Measurements from ENCODE around the gene FADS2. TPM values are rescaled to one million over a fixed set of nuclear protein-coding genes. Genes with fewer than 3 reads are reported as not detected.

FADS2 gene
- total and polyA plus RNA-seq, 2 experiments from 2014 or later = 5.2 to 5.5 TPM

DNA sequence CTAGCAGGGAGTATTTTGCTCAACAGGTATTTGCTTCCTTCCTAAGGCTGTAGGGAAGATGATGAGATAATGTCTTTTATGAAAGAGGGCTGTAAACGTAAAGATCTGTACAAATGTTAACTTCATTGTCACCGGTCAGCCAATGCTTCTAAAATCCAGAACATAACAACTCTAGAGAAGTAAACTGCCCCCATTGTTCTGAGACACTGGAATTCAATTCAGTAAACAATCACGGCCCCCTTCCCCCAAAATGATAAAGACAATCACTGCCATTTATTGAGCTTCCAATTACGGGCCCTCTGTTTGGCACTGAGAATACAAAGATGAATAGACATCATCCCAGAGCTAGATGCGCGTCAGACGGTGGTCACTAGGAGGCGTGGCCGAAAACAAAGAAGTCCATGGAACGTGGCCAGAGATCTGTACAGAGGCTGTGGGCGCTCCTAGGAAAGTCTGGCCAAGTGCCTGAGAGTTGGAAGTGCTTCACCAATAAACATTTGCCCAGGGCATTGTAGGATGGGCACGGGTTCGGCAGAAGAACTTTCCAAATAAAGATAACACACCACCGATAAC is 36.3 kb upstream of the FADS2 start:
- 1 to 2% methylated on average over 14 of the region's 14 CpGs for WGBS, 2 experiments (ENCODE audit: low coverage in 1 of 2, low lambda C conversion rate in 2 of 2, missing lambda C conversion rate in 2 of 2)
- Histone ChIP-seq H3K4me2 (ENCODE audit: unreplicated experiment) (peak overlapping the region; percentile 86), H3K4me1 (ENCODE audit: insufficient read depth) (peaks cover 19% of the 10 kb centered on the region; the same call in 1 of the 2 replicates), H4K20me1 (ENCODE audit: insufficient read depth) (no peaks in the 10 kb centered on the region), H3K4me3 (peak overlapping the region; percentile 95), H3K9me3 (ENCODE audit: low read depth) (no peaks in the 10 kb centered on the region), H3K79me2 (ENCODE audit: insufficient read depth) (peaks cover 67% of the 10 kb centered on the region), H3K27ac (peak overlapping the region; percentile 98), H3K9ac (peak overlapping the region; percentile 99), H2AFZ (peak overlapping the region; percentile 88), H3K9me2 (ENCODE audit: insufficient read depth) (no peaks in the 10 kb centered on the region), H3K36me3 (ENCODE audit: low read depth) (0 out of 2 replicates have a peak, but pooled peaks cover 12% of the 10 kb centered on the region), H3K27me3 (replicated peaks; ENCODE audit: insufficient read depth) (no peaks in the 10 kb centered on the region), H3F3A (ENCODE audit: insufficient read depth) (no peaks in the 10 kb centered on the region)
- DNase-seq = peak; percentile 98
- in situ Hi-C loops (cut with MboI) = no loop called here
- TF ChIP-seq EZH2 (IDR thresholded peaks at IDR 0.05; ENCODE audit: insufficient read depth, poor library complexity, severe bottlenecking) = no peak
- no peak for TF ChIP-seq EZH2phosphoT487 (IDR thresholded peaks at IDR 0.05; ENCODE audit: insufficient read depth, low read depth)

DNA sequence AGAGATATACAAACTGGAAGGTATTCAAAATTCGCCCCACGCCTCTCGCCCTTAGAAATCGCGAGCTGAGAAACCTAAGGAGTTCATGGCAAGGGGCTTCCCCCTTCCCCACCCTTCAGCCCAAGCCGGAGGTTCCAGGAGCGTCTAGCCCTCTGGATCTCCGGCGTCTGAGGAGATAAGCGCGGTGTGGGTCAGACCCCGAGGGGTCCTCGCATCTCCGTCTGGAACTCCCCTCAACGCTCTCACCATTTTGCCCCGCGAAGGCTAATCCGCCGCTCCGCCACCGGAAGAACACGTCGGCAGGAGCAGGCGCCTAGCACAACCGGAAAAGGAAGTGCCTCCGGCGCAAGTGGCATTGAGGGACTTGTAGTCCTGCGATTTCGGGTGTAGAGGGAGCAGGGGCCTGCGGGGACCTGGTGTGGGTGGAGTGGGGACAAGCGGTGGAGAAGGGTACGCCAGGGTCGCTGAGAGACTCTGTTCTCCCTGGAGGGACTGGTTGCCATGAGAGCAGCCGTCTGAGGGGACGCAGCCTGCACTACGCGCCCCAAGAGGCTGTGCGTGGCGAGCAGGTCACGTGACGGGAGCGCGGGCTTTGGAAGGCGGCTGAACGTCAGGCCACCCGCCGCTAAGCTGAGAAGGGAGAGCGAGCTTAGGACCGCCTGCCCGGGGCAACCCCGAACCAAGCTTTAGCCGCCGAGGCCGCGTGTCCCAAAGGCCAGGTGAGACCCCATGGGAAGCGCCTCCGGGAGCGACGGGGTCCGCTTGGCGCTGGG is 35.6 kb upstream of the FADS2 start, which contains the start of the genes FEN1 and TMEM258:
FEN1 (plus strand) TSS at position 602 of the 773 bp plus-strand sequence. CDS start 2,451 bp downstream, outside the sequence.
TMEM258 (minus strand) TSS at position 290 of the 773 bp plus-strand sequence; CDS start at position 249, 41 bp downstream.
- H3K4me1 ChIP-seq (ENCODE audit: insufficient read depth) = peaks cover 19% of the 10 kb centered on the region; the same call in 1 of the 2 replicates
- H4K20me1 ChIP-seq (ENCODE audit: insufficient read depth) = no peaks in the 10 kb centered on the region
- peak within 1 kb of the TSS; percentile 88 for H2AFZ ChIP-seq
- H3K9me2 ChIP-seq (ENCODE audit: insufficient read depth) = no peaks in the 10 kb centered on the region
- H3K4me3 ChIP-seq = peak within 1 kb of the TSS; percentile 95
- peak within 1 kb of the TSS; percentile 98 for H3K27ac ChIP-seq
- in situ Hi-C loops (cut with MboI) = no loop called here
- 0 out of 2 replicates have a peak, but pooled peaks cover 12% of the 10 kb centered on the region for H3K36me3 ChIP-seq (ENCODE audit: low read depth)
- no peak for TF ChIP-seq EZH2phosphoT487 (IDR thresholded peaks at IDR 0.05; ENCODE audit: insufficient read depth, low read depth)
- no peak for TF ChIP-seq EZH2 (IDR thresholded peaks at IDR 0.05; ENCODE audit: insufficient read depth, poor library complexity, severe bottlenecking)
- peak within 1 kb of the TSS; percentile 86 for H3K4me2 ChIP-seq (ENCODE audit: unreplicated experiment)
- H3K9ac ChIP-seq = peak within 1 kb of the TSS; percentile 99
- no peaks in the 10 kb centered on the region for H3K27me3 ChIP-seq (replicated peaks; ENCODE audit: insufficient read depth)
- peak; percentile 97 for DNase-seq
- peaks cover 74% of the 10 kb centered on the region for H3K79me2 ChIP-seq (ENCODE audit: insufficient read depth)
- 1% methylated on average over 58 of the region's 61 CpGs for WGBS, 2 experiments (ENCODE audit: low coverage in 1 of 2, low lambda C conversion rate in 2 of 2, missing lambda C conversion rate in 2 of 2)
- no peaks in the 10 kb centered on the region for H3F3A ChIP-seq (ENCODE audit: insufficient read depth)
- no peaks in the 10 kb centered on the region for H3K9me3 ChIP-seq (ENCODE audit: low read depth)

DNA sequence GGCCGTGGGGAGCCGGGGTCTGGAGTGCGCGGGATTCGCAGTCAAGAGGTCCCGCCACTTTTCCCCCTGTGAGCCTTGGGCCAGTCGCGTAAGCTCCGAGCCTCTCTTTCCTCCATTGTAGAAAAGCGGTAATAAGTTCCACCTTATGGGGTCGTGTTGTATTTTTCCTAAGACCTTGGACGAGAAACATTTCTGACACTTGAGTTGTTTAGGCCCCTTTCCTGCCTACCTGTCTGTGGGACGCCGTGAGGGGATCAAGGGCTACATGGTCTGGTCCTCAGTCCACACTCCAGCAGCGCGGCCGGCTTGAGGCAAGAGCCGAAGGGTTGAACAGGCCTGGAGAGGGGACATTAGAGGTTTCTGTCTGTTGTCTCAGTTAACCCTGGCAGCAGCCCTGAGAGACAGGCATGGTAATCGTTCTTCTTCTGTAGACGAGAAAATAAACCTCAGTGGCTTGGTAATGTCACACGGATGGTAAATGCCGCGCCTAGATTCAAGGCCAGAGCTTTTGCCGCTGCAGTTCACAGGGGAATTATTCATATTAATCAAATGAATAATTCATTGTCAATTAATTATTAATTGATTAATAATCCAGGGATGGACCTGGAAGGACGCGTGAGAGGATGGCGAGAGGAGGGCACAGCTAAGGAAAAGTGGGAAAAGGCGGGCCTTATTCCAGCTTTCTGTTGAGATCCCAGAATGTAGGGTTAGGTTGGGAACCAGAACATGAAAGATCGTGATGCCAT is 34.8 kb upstream of the FADS2 start:
- 2% methylated on average over 27 to 29 of the region's 29 CpGs for WGBS, 2 experiments (ENCODE audit: low coverage in 1 of 2, low lambda C conversion rate in 2 of 2, missing lambda C conversion rate in 2 of 2)
- peak; percentile 32 for DNase-seq
- in situ Hi-C loops (cut with MboI) = no loop called here

DNA sequence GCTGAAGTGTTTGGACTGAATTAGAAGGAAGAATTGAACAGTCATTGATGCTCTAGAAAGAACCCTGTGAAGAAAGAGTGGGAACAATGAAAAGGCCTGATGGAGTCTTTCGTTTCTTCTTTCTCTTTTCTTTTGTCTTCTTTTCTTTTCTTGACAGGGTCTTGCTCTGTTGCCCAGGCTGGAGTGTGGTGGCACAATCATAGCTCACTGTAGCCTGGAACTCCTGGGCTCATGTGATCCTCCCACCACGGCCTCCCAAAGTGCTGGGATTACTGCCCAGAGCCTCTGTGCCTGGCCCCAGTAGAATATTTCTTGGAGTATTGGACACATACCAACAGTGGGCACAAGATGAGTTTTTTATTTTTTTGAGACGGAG is 34.3 kb upstream of the FADS2 start:
- H3K9me3 ChIP-seq (ENCODE audit: low read depth) = no peaks in the 10 kb centered on the region
- H3K36me3 ChIP-seq (ENCODE audit: low read depth) = 0 out of 2 replicates have a peak, but pooled peaks cover 7% of the 10 kb centered on the region
- H4K20me1 ChIP-seq (ENCODE audit: insufficient read depth) = no peaks in the 10 kb centered on the region
- peak overlapping the region; percentile 88 for H2AFZ ChIP-seq
- H3K4me2 ChIP-seq (ENCODE audit: unreplicated experiment) = peak overlapping the region; percentile 86
- no peaks in the 10 kb centered on the region for H3K27me3 ChIP-seq (replicated peaks; ENCODE audit: insufficient read depth)
- no peaks in the 10 kb centered on the region for H3K9me2 ChIP-seq (ENCODE audit: insufficient read depth)
- no peaks in the 10 kb centered on the region for H3F3A ChIP-seq (ENCODE audit: insufficient read depth)
- peak overlapping the region; percentile 95 for H3K4me3 ChIP-seq
- TF ChIP-seq EZH2 (IDR thresholded peaks at IDR 0.05; ENCODE audit: insufficient read depth, poor library complexity, severe bottlenecking) (no peak), EZH2phosphoT487 (IDR thresholded peaks at IDR 0.05; ENCODE audit: insufficient read depth, low read depth) (no peak)
- H3K79me2 ChIP-seq (ENCODE audit: insufficient read depth) = peaks cover 87% of the 10 kb centered on the region
- DNase-seq = peak; percentile 19
- in situ Hi-C loops (cut with MboI) = no loop called here
- H3K4me1 ChIP-seq (ENCODE audit: insufficient read depth) = peaks cover 19% of the 10 kb centered on the region; the same call in 1 of the 2 replicates
- H3K9ac ChIP-seq = peak overlapping the region; percentile 99
- 11 to 12% methylated on average over 3 of the region's 3 CpGs for WGBS, 2 experiments (ENCODE audit: low coverage in 1 of 2, low lambda C conversion rate in 2 of 2, missing lambda C conversion rate in 2 of 2)
- H3K27ac ChIP-seq = peak overlapping the region; percentile 98; the same call in 1 of the 2 replicates

More for the DNA sequence above, 34.8 kb upstream of the FADS2 start:
- Histone ChIP-seq H3K27ac (peak overlapping the region; percentile 98), H3F3A (ENCODE audit: insufficient read depth) (no peaks in the 10 kb centered on the region), H3K27me3 (replicated peaks; ENCODE audit: insufficient read depth) (no peaks in the 10 kb centered on the region), H2AFZ (peak overlapping the region; percentile 88), H3K4me2 (ENCODE audit: unreplicated experiment) (peak overlapping the region; percentile 86), H4K20me1 (ENCODE audit: insufficient read depth) (no peaks in the 10 kb centered on the region), H3K9ac (peak overlapping the region; percentile 99), H3K4me1 (ENCODE audit: insufficient read depth) (peaks cover 19% of the 10 kb centered on the region; the same call in 1 of the 2 replicates), H3K9me3 (ENCODE audit: low read depth) (no peaks in the 10 kb centered on the region), H3K36me3 (ENCODE audit: low read depth) (0 out of 2 replicates have a peak, but pooled peaks cover 12% of the 10 kb centered on the region), H3K4me3 (peak overlapping the region; percentile 95), H3K9me2 (ENCODE audit: insufficient read depth) (no peaks in the 10 kb centered on the region), H3K79me2 (ENCODE audit: insufficient read depth) (peaks cover 81% of the 10 kb centered on the region)
- no peak for TF ChIP-seq EZH2 (IDR thresholded peaks at IDR 0.05; ENCODE audit: insufficient read depth, poor library complexity, severe bottlenecking)
- no peak for TF ChIP-seq EZH2phosphoT487 (IDR thresholded peaks at IDR 0.05; ENCODE audit: insufficient read depth, low read depth)

Data from GM23248 (cell line).